CD8-positive, alpha-beta memory T cell (primary cell): ENCODE measurements around the gene NPAS4. TPM values are rescaled to one million over a fixed set of nuclear protein-coding genes. Genes with fewer than 3 reads are reported as not detected.
A peak's percentile ranks its signal among the peaks of the same experiment; 100 is the strongest.

ENCODE experiments used
- CTCF ChIA-PET: fragments of 350-600 bp; sonication (Branson Sonifier 250); formaldehyde crosslinking; loops from one replicate; lab custom pipeline; 2021; ENCODE audit warnings: antibody characterized with exemption; lab: Charles Lee
- POLR2A ChIA-PET: fragments of 350-600 bp; sonication (Branson Sonifier 250); formaldehyde crosslinking; loops from one replicate; lab custom pipeline; 2021; ENCODE audit warnings: antibody characterized with exemption; lab: Charles Lee
- DNase-seq, 5 donors: peaks; one replicate each; pipeline versions ENCODE4 v3.0.0 to v3.0.0-alpha.2; 2020 to 2022; ENCODE audit warnings: mixed read lengths in 1 of 5
- H3K27ac ChIP-seq: one replicate; pipeline ENCODE4 v1.7.0; 2013; ENCODE audit warnings: low read depth, mild to moderate bottlenecking, low read length, moderate library complexity
- H3K27me3 ChIP-seq: 2 replicates; pipeline ENCODE4 v1.7.0; 2013; ENCODE audit warnings: low read length, mild to moderate bottlenecking; ENCODE audit not compliant: insufficient read depth, poor library complexity, severe bottlenecking
- H3K36me3 ChIP-seq: 2 replicates; pipeline ENCODE4 v1.7.0; 2013; ENCODE audit warnings: mild to moderate bottlenecking, low read length, moderate library complexity; ENCODE audit not compliant: insufficient read depth
- H3K4me1 ChIP-seq: 2 replicates; pipeline ENCODE4 v1.7.0; 2013; ENCODE audit warnings: mild to moderate bottlenecking, low read length, moderate library complexity; ENCODE audit not compliant: insufficient read depth
- H3K4me3 ChIP-seq: 2 replicates; pipeline ENCODE4 v1.7.0; 2013; ENCODE audit warnings: mild to moderate bottlenecking, low read length
- H3K9me3 ChIP-seq: 2 replicates; pipeline ENCODE4 v1.7.0; 2013; ENCODE audit warnings: mild to moderate bottlenecking, low read length
- H3K27ac Mint-ChIP-seq, 8 donors: one replicate each; pipeline ENCODE4 v1.8.0; 2020 to 2021; ENCODE audit warnings: mixed read lengths in 8 of 8, mild to moderate bottlenecking in 6 of 8, inconsistent platforms in 3 of 8, moderate library complexity in 3 of 8
- H3K27me3 Mint-ChIP-seq, 2 donors: one replicate each; pipeline ENCODE4 v1.8.0; 2020 to 2021; ENCODE audit warnings: mixed read lengths in 2 of 2, mild to moderate bottlenecking in 1 of 2, moderate library complexity in 1 of 2
- H3K36me3 Mint-ChIP-seq, 3 donors: one replicate each; pipeline ENCODE4 v1.8.0; 2020 to 2021; ENCODE audit warnings: mixed read lengths in 3 of 3, inconsistent platforms in 1 of 3, mild to moderate bottlenecking in 1 of 3
- H3K4me1 Mint-ChIP-seq, 3 donors: one replicate each; pipeline ENCODE4 v1.8.0; 2020 to 2021; ENCODE audit warnings: mixed read lengths in 3 of 3, inconsistent platforms in 1 of 3, mild to moderate bottlenecking in 1 of 3
- H3K4me3 Mint-ChIP-seq, 7 donors: one replicate each; pipeline ENCODE4 v1.8.0; 2020 to 2021; ENCODE audit warnings: mixed read lengths in 7 of 7, mild to moderate bottlenecking in 6 of 7, moderate library complexity in 4 of 7, inconsistent platforms in 2 of 7
- H3K9me3 Mint-ChIP-seq, 5 donors: one replicate each; pipeline ENCODE4 v1.8.0; 2020 to 2022; ENCODE audit warnings: mixed read lengths in 5 of 5, mild to moderate bottlenecking in 3 of 5, moderate library complexity in 2 of 5, inconsistent platforms in 1 of 5
- polyA plus RNA-seq: library from polyadenylated mRNA; unstranded; fragments of 300-500 nt; fragmentation: Illumina TruSeq; gene quantifications from one replicate; pipeline ENCODE4 v1.2.3, GENCODE V29; 2021
- total RNA-seq, 2 experiments: library from RNA; stranded (reverse); gene quantifications; one replicate each; pipeline ENCODE4 v1.2.3, GENCODE V29; 2021

NPAS4 gene
- total and polyA plus RNA-seq, 3 experiments from 2014 or later = not detected

DNA sequence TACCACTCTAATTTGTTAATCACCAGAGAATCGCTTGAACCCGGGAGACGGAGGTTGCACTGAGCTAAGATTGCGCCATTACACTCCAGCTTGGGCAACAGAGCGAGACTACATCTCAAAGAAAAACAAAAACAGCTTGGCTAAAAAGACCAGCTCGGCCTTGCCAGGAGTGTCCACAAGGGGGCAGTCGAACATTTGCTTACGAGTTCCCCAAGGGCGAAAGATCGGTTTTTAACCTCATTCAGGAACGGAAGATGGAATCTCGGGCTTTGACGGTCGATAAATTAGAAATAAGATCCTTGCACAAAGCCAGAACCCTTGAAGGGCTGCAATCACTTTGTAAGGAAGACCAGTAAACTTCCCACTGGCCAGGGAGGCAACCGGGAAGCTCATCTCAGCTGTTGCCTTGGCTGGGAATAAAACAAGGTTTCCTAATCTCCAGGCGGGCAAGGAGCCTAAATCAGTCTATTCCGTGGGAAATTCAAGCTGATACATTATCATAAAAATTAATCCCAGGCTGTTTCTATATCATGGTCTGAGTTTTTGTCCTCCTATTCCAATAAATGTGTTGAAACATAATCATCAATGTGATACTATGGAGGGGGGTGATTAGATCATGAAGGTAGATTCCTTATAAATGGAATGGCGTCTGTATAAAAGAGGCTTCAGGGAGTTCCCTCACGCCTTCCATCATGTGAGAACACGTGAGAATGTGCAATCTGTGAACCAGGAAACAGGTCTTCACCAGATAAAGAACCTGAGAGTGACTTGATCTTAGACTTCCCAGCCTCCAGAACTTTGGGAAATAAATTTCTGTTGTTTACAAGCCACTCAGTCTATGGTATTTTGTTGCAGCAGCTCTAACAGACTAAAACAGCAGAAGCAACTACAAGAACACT, 34.4 kb upstream of the NPAS4 start:
- peak overlapping the region; percentile 31 for H3K4me3 ChIP-seq
- H3K36me3 ChIP-seq = no peaks in the 10 kb centered on the region
- peaks cover 7% of the 10 kb centered on the region for H3K4me1 ChIP-seq
- H3K27me3 ChIP-seq = no peaks in the 10 kb centered on the region
- ChIA-PET CTCF (interaction anchor here (0.8 to 7.2 kb wide), 29 partner anchors 10 to 1156 kb away, joined by 3 to 65 read pairs (median 5); partner anchors contain the start of genes B4GAT1, BRMS1, CD248 and MRPL11), POLR2A (interaction anchor here (1.0 to 1.8 kb wide), 3 partner anchors 14 to 74 kb away, joined by 4 to 5 read pairs (median 5); partner anchors contain the start of gene MRPL11)
- no peak overlapping the region for H3K27ac ChIP-seq
- Mint-ChIP-seq H3K27me3 (peaks cover 0 to 4% of the 10 kb centered on the region in 2 donors), H3K4me1 (peaks cover 7 to 8% (median 7%) of the 10 kb centered on the region in 3 donors), H3K27ac (peak overlapping the region in 3 of 8 donors; percentile 14 to 77 (median 56)), H3K36me3 (no peaks in the 10 kb centered on the region), H3K4me3 (peak overlapping the region in 4 of 7 donors; percentile 0 to 33 (median 21)), H3K9me3 (no peaks in the 10 kb centered on the region)
- DNase-seq = peak; percentile 64 to 85 (median 70)
- no peaks in the 10 kb centered on the region for H3K9me3 ChIP-seq

- H3K27ac Mint-ChIP-seq = no peak overlapping the region
- peaks cover 7 to 8% (median 7%) of the 10 kb centered on the region in 3 donors for H3K4me1 Mint-ChIP-seq
- H3K27me3 ChIP-seq = no peaks in the 10 kb centered on the region
- peaks cover 7% of the 10 kb centered on the region for H3K4me1 ChIP-seq
- H3K4me3 Mint-ChIP-seq = no peak overlapping the region
- H3K27ac ChIP-seq = no peak overlapping the region
- no peaks in the 10 kb centered on the region for H3K36me3 ChIP-seq
- H3K36me3 Mint-ChIP-seq = no peaks in the 10 kb centered on the region
- DNase-seq = peak; percentile 51 to 84 (median 59)
- H3K4me3 ChIP-seq = no peak overlapping the region
- peaks cover 0 to 5% of the 10 kb centered on the region in 2 donors for H3K27me3 Mint-ChIP-seq
- no peaks in the 10 kb centered on the region for H3K9me3 Mint-ChIP-seq
- no peaks in the 10 kb centered on the region for H3K9me3 ChIP-seq
- ChIA-PET CTCF (interaction anchor here (0.7 to 4.4 kb wide), 25 partner anchors 9 to 701 kb away, joined by 3 to 49 read pairs (median 5); partner anchors contain the start of genes B4GAT1, MRPL11, RIN1 and SLC29A2), POLR2A (interaction anchor here (0.6 to 1.0 kb wide), 2 partner anchors 17 to 76 kb away, joined by 3 to 5 read pairs; no protein-coding TSS in a partner anchor)
Observed at GRCh38 chr11:66388780-66389386, 32.0 kb upstream of the NPAS4 start.

GRCh38 chr11:66391322-66391721, 29.5 kb upstream of the NPAS4 start:
- Mint-ChIP-seq H3K27ac (no peak overlapping the region), H3K36me3 (no peaks in the 10 kb centered on the region), H3K4me3 (no peak overlapping the region), H3K9me3 (no peaks in the 10 kb centered on the region), H3K27me3 (peaks cover 0 to 17% of the 10 kb centered on the region in 2 donors), H3K4me1 (peaks cover 2 to 3% (median 2%) of the 10 kb centered on the region in 3 donors)
- ChIA-PET POLR2A (no interaction called here), CTCF (interaction anchor here (0.7 kb wide), 1 partner anchor 80 kb away, joined by 3 read pairs; no protein-coding TSS in a partner anchor)
- DNase-seq = no peak
- no peaks in the 10 kb centered on the region for H3K9me3 ChIP-seq
- no peak overlapping the region for H3K4me3 ChIP-seq
- peaks cover 3% of the 10 kb centered on the region for H3K4me1 ChIP-seq
- no peak overlapping the region for H3K27ac ChIP-seq
- no peaks in the 10 kb centered on the region for H3K36me3 ChIP-seq
- no peaks in the 10 kb centered on the region for H3K27me3 ChIP-seq

DNA sequence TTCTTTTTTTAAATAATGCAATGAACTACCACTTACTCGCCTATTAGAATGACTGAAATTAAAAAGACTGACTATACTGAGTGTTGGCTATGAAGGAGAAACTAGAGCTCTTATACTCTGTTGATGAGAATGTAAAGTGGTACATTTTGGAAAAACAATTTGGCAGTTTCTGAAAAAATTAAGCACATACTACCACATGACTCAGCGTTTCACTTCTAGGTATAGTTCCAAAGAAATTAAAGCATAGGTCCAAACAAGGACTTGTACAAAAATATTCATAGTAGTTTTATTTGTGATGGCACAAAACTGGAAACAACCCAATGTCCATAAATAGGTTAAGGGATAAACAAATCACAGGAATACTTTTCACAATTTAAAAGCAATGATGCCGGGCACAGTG, 26.9 kb upstream of the NPAS4 start:
- no peak for DNase-seq
- H3K27me3 ChIP-seq = no peaks in the 10 kb centered on the region
- H3K4me1 ChIP-seq = no peaks in the 10 kb centered on the region
- H3K36me3 ChIP-seq = no peaks in the 10 kb centered on the region
- ChIA-PET CTCF (no interaction called here), POLR2A (no interaction called here)
- Mint-ChIP-seq H3K27me3 (peaks cover 0 to 24% of the 10 kb centered on the region in 2 donors), H3K36me3 (no peaks in the 10 kb centered on the region), H3K4me1 (no peaks in the 10 kb centered on the region), H3K27ac (no peak overlapping the region), H3K9me3 (no peaks in the 10 kb centered on the region), H3K4me3 (no peak overlapping the region)
- H3K4me3 ChIP-seq = no peak overlapping the region
- H3K27ac ChIP-seq = no peak overlapping the region
- H3K9me3 ChIP-seq = no peaks in the 10 kb centered on the region

DNA sequence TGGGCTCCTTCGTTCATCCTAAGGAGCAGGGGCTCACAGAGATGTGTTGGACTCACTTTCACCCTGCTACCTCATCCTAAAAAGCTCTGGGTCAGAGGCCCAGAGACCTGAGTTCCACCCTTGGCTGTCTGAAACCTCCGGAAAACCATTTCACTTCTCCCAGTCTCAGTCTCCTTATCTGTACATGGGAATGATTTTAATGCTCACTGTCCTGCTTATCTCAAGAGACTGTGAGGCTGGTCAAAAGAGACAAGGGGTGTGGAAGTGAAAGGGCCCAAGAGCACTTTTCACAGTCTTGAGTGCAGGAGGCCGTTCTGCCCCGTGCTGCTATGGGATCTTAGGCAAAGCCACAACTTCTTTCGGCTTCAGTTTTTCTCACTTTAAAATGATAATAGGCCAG, 13.2 kb upstream of the NPAS4 start:
- ChIA-PET POLR2A (interaction anchor here (1.2 kb wide), 1 partner anchor 72 kb away, joined by 3 read pairs; the partner anchor contains the start of gene DPP3), CTCF (interaction anchor here (0.7 to 5.3 kb wide), 12 partner anchors 10 to 271 kb away, joined by 3 to 37 read pairs (median 6); partner anchors contain the start of genes DPP3, MRPL11 and RBM4B)
- Histone ChIP-seq H3K27me3 (peaks cover 15% of the 10 kb centered on the region), H3K4me1 (peaks cover 3% of the 10 kb centered on the region), H3K27ac (no peak overlapping the region), H3K36me3 (no peaks in the 10 kb centered on the region), H3K9me3 (no peaks in the 10 kb centered on the region), H3K4me3 (no peak overlapping the region)
- no peak overlapping the region for H3K27ac Mint-ChIP-seq
- DNase-seq = no peak
- no peaks in the 10 kb centered on the region for H3K9me3 Mint-ChIP-seq
- H3K4me3 Mint-ChIP-seq = no peak overlapping the region
- peaks cover 2 to 5% (median 4%) of the 10 kb centered on the region in 3 donors for H3K4me1 Mint-ChIP-seq
- H3K36me3 Mint-ChIP-seq = no peaks in the 10 kb centered on the region
- peaks cover 25 to 52% of the 10 kb centered on the region in 2 donors for H3K27me3 Mint-ChIP-seq

GRCh38 chr11:66408488-66409214, 12.2 kb upstream of the NPAS4 start:
- Mint-ChIP-seq H3K4me3 (peak overlapping the region; percentile 21 to 90 (median 81)), H3K27ac (peak overlapping the region in 5 of 8 donors; percentile 34 to 83 (median 64)), H3K9me3 (no peaks in the 10 kb centered on the region), H3K36me3 (no peaks in the 10 kb centered on the region), H3K27me3 (peaks cover 24 to 52% of the 10 kb centered on the region in 2 donors), H3K4me1 (peaks cover 2 to 5% (median 4%) of the 10 kb centered on the region in 3 donors)
- H3K27ac ChIP-seq = no peak overlapping the region
- H3K27me3 ChIP-seq = peaks cover 9% of the 10 kb centered on the region
- no peaks in the 10 kb centered on the region for H3K9me3 ChIP-seq
- ChIA-PET CTCF (interaction anchor here (0.7 to 5.3 kb wide), 22 partner anchors 9 to 337 kb away, joined by 3 to 37 read pairs (median 4); partner anchors contain the start of genes ACTN3, DPP3, MRPL11 and NPAS4), POLR2A (interaction anchor here (0.5 to 1.3 kb wide), 3 partner anchors 13 to 903 kb away, joined by 3 to 4 read pairs (median 3); no protein-coding TSS in a partner anchor)
- peak; percentile 82 to 92 (median 90) for DNase-seq
- H3K36me3 ChIP-seq = no peaks in the 10 kb centered on the region
- H3K4me1 ChIP-seq = peaks cover 3% of the 10 kb centered on the region
- H3K4me3 ChIP-seq = peak overlapping the region; percentile 61

GRCh38 chr11:66409226-66409625, 11.6 kb upstream of the NPAS4 start:
- H3K4me1 ChIP-seq = peaks cover 3% of the 10 kb centered on the region
- peaks cover 9% of the 10 kb centered on the region for H3K27me3 ChIP-seq
- Mint-ChIP-seq H3K36me3 (no peaks in the 10 kb centered on the region), H3K27ac (no peak overlapping the region), H3K4me1 (peaks cover 2 to 5% (median 4%) of the 10 kb centered on the region in 3 donors), H3K27me3 (peaks cover 25 to 52% of the 10 kb centered on the region in 2 donors), H3K9me3 (no peaks in the 10 kb centered on the region), H3K4me3 (no peak overlapping the region)
- no peak overlapping the region for H3K4me3 ChIP-seq
- POLR2A ChIA-PET = interaction anchor here (0.5 to 1.3 kb wide), 3 partner anchors 12 to 904 kb away, joined by 3 to 4 read pairs (median 3); no protein-coding TSS in a partner anchor
- no peaks in the 10 kb centered on the region for H3K9me3 ChIP-seq
- no peaks in the 10 kb centered on the region for H3K36me3 ChIP-seq
- CTCF ChIA-PET = interaction anchor here (0.7 to 5.3 kb wide), 22 partner anchors 8 to 337 kb away, joined by 3 to 37 read pairs (median 4); partner anchors contain the start of genes ACTN3, DPP3, MRPL11 and NPAS4
- H3K27ac ChIP-seq = no peak overlapping the region
- DNase-seq = no peak
